ENCODE measurements around the gene PRDX5.
A peak's percentile ranks its signal among the peaks of the same experiment; 100 is the strongest.

GRCh38 chr11:64284048-64284961 is 33.6 kb upstream of the PRDX5 start, which contains the start of gene BAD:
- TF ChIP-seq CTCF (IDR thresholded peaks at IDR 0.05), result peak in 1 of 6 experiments; percentile 7
- peak in 1 of 2 donors; percentile 23 for TF ChIP-seq POLR2AphosphoS5 (IDR thresholded peaks at IDR 0.05)
- peak in 3 of 4 donors; percentile 26 to 84 (median 74) for TF ChIP-seq POLR2A (IDR thresholded peaks at IDR 0.05)

Data from upper lobe of left lung (tissue), 4 donors.